Astrocyte of the hippocampus (primary cell): ENCODE data around the gene MMP17.
A peak's percentile ranks its signal among the peaks of the same experiment; 100 is the strongest.

Experiments used
- DNase-seq: peaks from one replicate; pipeline ENCODE4 v3.0.0; 2011; ENCODE audit warnings: low read depth, low spot score

The MMP17 gene

DNA sequence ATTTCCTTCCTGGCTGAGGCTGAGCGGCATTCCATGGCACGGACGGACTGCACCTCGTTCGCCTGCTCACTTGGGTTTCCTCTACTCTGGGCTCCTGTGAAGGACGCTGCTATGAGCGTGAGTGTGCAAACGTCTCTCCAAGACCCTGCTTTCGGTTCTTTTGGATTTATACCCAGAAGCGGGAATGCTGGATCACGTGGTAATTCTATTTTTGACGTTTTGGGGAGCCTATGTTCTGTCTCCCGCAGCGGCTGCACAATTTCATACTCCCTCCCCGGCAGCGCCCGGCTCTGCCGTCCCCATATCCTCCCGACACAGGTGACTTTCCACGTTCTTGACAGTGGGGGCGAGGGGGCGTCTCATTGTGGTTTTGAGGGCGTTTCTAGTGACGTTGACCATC lies 20.6 kb downstream of the MMP17 start:
- DNase-seq: no peak

DNA sequence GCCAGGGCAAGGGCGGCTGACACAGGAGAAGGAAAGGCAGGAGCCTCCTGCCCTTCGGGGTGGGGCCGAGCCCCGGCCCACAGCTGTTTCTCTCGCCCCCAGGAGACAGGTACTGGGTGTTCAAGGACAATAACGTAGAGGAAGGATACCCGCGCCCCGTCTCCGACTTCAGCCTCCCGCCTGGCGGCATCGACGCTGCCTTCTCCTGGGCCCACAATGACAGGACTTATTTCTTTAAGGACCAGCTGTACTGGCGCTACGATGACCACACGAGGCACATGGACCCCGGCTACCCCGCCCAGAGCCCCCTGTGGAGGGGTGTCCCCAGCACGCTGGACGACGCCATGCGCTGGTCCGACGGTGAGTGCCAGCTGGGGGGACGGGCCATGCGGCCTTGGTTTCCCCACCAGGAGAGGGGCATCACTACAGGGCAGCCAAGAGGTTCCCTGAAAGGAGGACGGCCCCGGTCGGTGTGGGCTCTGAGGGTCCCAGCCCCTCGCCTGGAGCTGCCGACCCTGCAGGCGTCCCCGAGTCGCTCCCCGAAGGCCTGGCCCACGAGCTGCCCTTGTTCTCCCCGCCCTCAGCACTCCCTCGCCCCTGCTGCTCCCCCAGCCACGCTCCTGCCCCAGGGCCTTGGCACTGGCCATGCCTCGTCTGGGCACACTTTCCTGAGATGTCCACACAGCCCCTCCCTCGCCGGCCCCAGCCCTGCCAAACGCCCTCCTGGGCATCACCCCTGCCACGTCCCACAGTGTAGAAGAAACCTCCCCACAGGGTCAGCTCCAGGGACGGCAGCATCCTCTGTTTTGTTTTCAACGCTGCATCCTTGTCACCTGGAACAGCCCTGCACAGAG lies 21.7 kb downstream of the MMP17 start:
- no peak for DNase-seq

GRCh38 chr12:131850856-131851559 lies 22.8 kb downstream of the MMP17 start:
- DNase-seq: peak; percentile 79

- no peak for DNase-seq
Measured at GRCh38 chr12:131851741-131852550, 23.8 kb downstream of the MMP17 start.

DNA sequence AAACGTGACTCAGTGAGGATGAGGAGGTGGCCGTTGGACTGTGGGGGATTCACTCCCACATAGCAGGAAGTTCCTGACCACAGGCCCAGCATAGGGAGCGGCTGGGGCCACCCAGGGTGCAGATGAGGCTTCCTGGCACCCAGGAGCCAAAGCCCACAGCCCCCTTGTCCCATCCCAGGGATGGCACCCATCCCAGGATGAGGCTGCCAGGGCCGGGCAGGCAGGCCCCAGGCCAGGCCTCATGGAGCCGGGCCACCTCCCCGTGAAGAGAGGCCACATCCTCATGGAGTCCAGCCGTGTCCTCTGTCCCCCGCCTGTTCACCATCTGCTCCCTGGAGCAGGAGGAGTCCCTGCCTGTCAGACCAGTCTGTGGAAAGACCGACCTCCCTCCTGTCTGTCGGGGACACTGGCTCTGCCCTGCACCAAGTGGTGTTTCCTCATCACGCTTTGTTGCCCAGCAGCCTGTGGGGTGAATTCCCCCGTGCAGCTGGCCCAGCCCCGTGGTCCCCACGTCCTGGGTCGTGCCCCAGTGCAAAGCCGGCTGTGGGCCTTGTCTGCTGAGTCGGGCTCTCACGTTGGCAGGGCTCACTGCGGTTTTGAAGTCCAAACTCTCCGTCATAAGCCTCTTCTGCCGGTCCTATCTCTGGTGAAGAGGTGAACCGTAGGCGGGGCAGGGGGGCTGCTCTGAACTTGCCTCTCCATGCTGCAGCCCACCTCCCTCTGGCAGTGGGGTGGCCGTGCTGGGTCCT lies 24.5 kb downstream of the MMP17 start:
- DNase-seq: no peak

GRCh38 chr12:131853832-131854797 lies 25.9 kb downstream of the MMP17 start:
- DNase-seq: no peak

GRCh38 chr12:131854861-131855476 lies 26.8 kb downstream of the MMP17 start:
- DNase-seq: no peak

GRCh38 chr12:131855521-131856142 lies 27.4 kb downstream of the MMP17 start:
- DNase-seq: no peak

DNA sequence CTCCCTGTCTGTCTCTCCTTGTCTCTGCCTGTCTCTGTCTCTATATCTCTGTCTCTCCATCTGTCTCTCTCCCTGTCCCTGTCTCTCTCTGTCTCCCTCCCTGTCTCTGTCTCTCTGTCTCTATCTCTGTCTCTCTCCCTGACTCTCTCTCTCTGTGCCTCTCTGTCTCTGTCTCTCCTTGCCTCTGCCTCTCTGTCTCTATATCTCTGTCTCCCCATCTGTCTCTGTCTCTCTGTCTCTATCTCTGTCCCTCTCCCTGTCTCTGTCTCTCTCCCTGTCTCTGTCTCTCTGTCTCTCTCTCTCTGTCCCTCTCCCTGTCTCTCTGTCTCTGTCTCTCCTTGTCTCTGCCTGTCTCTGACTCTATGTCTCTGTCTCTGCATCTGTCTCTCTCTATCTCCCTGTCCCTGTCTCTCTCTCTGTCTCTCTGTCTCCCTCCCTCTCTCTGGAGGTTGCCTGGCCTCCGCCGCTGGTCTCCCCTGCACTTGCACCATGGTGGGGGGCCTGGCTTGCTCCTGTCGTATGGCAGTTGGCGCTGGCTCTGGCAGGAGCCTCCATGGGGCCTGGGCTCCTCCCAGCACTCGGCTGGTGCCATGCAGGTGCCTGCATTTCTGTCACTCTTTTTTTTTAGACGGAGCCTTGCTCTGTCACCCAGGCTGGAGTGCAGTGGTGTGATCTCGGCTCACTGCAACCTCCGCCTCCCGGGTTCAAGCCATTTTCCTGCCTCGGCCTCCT lies 28.3 kb downstream of the MMP17 start:
- DNase-seq: no peak

DNA sequence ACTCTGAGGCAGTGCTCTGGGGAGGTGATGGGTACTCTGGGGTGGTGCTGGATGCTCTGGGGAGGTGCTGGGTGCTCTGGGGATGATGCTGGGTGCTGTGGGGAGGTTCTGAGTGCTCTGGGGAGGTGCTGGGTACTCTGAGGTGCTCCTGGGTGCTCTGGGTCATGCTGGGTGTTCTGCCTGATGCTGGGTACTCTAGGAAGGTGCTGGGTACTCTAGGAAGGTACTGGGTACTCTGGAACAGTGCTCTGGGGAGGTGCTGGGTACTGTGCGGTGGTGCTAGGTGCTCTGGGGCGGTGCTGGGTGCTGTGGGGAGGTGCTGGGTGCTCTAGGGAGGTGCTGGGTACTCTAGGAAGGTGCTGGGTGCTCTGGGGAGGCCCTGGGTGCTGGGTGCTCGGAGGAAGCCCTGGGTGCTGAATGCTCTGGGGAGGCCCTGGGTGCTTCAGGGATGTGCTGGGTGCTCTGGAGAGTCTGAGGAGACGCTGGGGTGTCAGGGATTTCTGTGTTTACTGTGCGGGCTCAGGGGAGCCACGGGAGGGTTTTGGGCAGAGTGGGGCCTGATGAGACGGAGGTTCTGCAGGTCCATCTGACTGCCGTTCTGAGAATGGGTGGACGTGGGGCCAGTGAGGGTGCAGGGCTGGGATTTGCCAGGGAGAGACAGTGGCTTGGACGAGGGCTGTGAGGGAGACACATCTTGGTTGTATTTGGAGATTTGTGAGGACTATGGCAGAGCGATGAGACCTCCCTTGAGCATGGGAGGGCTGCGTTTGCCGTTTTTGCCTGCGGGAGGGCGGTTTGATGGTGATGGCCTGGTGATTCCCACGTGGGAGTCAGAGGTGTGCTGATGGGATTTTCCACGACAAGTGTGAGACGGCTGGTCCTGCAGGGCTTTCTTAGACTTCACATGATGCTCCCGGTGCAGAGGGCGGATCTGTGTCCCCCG lies 30.0 kb downstream of the MMP17 start:
- no peak for DNase-seq

GRCh38 chr12:131860472-131861260 lies 32.5 kb downstream of the MMP17 start:
- peak; percentile 68 for DNase-seq

DNA sequence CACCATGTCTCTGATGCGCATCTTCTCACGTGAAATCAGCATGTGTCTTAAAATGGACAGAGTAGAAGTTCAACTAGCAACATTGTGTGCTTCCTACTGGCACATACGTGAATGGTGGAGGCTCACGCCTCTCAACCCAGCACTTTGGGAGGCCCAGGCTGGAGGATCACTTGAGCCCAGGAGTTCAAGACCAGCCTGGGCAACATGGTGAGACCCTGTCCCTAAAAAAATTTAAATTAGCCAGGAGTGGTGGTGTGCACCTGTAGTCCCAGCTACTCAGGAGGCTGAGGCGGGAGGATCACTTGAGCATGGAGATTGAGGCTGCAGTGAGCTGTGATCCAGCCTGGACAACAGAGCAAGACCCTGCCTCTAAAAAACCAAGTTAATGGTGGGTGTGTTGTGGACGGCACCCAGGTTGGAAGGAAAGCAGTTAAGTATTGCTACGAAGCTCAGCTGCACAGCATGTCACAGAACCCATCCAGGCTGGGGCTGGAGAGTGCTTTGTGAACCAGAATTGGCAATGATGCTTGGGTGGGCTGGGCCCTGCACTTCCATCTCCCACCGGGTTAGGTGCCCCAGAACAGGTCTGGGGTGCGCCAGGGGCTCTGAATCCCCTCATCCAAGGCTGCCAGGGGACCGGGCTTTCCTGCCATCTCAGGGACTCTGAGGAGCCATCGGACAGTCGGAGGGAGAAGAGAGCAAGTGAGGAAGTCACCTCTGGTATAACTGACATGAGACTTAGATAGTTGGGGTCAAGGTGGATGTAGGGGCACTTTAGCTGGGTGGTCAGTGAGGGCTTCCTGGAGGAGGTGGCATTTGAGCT lies 33.3 kb downstream of the MMP17 start:
- DNase-seq: no peak

GRCh38 chr12:131862084-131862441 lies 33.9 kb downstream of the MMP17 start:
- DNase-seq: no peak

DNA sequence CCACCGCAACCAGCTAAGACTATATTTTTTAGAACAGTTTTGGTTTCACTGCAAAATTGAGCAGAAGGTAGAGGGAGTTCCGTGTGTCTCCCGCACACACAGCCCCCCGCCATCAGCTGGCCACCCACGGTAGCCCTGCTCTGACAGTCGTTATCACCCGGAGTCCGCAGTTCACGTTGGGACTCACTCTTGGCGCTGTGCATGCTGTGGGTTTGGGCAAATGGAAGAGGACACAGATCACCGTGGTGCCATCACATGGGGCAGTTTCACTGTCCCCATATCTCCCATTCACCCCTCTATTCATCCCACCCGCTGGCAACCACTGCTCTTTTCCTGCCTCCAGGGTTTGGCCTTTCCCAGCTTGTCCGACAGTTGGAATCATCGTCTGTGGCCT lies 34.4 kb downstream of the MMP17 start:
- no peak for DNase-seq

GRCh38 chr12:131862994-131863710 lies 35.0 kb downstream of the MMP17 start:
- peak; percentile 31 for DNase-seq
